Kasumi-1 (cell line): ENCODE results near the gene DYRK1A.
"Not testable (repeated sequence)": the region's sequence is repeated elsewhere in the genome, so short reads cannot be mapped to it uniquely, and the experiment has no call there.

Source experiments
- DNase-seq, 2 experiments: peaks; one replicate each; lab custom pipeline; 2025; lab: John Stamatoyannopoulos, UW

Gene DYRK1A

GRCh38 chr21:37484535-37485474 lies 118.2 kb downstream of the DYRK1A start:
- no peak for DNase-seq

- no peak for DNase-seq
Measured at GRCh38 chr21:37489553-37489952, 123.0 kb downstream of the DYRK1A start.

DNA sequence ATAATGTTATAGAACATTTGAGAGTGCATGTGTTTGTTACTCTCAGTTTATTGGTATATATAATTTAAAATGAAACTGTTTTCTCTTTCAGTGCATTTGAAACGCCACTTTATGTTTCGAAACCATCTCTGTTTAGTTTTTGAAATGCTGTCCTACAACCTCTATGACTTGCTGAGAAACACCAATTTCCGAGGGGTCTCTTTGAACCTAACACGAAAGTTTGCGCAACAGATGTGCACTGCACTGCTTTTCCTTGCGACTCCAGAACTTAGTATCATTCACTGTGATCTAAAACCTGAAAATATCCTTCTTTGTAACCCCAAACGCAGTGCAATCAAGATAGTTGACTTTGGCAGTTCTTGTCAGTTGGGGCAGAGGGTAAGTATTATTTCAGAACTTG lies 123.5 kb downstream of the DYRK1A start:
- no peak for DNase-seq

- DNase-seq = no peak
Measured at GRCh38 chr21:37496972-37497371, 130.4 kb downstream of the DYRK1A start.

- no peak for DNase-seq
Measured at GRCh38 chr21:37498664-37499063, 132.1 kb downstream of the DYRK1A start.

- no peak for DNase-seq
Measured at GRCh38 chr21:37502947-37503346, 136.4 kb downstream of the DYRK1A start.

GRCh38 chr21:37503848-37504467 lies 137.4 kb downstream of the DYRK1A start:
- DNase-seq = no peak

DNA sequence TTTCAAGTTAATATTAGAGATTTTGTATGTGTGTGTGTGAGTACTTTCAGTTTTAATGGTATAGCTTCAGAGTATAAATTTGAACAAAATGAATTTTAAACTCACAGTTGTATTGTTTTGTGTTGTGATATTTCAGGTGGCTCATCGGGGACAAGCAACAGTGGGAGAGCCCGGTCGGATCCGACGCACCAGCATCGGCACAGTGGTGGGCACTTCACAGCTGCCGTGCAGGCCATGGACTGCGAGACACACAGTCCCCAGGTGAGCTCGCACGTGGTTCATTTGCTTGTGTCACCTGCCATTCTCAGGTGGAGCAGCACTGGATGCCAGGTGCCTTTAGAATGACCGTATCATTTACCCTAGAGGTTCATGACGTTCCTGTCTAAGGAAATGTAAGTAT lies 139.4 kb downstream of the DYRK1A start:
- no peak for DNase-seq

DNA sequence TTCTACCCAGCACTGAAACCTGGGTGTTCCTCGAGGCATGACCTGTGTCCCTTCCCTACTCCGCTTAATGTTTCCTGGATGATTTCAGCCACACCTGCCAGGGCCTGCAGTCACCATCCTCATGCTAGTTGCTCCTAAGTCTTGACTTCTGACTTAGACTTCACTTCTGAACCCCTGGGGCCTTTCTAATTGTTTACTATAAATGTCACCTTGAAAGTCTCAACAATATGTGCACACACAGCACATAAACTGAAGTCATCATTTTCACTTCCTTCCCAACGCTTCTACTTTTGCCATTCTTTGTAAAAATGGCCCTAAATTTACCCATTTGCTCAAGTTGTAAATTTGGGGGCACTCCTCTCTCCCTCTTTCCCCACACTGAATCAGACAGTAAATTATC lies 141.1 kb downstream of the DYRK1A start:
- DNase-seq = no peak

DNA sequence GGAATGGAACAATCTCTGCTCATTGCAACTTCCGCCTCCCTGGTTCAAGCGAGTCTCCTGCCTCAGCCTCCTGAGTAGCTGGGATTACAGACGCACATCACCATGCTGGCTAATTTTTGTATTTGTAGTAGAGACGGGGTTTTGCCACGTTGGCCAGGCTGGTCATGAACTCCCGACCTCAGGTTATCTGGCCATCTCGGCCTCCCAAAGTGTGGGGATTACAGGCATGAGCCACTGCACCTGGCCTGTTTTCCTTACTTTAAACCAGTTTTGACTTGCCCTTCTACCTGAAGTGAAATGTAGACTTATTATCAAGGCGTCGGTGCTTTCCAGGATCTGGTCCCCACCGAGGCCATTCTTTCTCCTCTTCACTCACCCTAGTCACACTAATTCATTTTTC lies 141.8 kb downstream of the DYRK1A start:
- DNase-seq = no peak

DNA sequence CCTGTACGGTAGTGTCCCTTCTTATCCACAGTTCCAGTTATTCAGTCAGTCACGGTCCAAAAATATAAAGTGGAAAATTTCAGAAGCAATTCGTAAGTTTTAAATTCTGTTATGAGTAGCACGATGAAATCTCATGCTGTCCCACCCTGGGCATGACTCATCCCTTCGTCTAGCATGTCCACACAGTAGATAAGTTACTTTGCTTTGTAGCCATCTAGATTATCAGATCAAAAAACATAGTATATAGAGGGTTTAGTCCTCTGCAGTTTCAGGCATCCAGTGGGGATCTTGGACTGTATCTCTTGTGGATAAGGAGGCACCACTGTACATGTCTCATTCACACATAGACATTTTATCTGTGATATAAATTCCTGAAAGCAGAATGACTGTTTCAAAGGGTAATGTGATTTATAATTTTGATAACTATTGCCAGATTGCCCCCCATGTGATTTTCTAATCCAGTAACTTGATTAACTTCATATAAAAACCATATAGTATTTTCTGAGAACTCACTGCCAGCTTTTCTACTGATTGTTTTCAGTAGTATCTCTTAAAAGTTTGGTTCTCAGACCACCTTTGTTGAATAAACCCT lies 143.3 kb downstream of the DYRK1A start:
- no peak for DNase-seq

DNA sequence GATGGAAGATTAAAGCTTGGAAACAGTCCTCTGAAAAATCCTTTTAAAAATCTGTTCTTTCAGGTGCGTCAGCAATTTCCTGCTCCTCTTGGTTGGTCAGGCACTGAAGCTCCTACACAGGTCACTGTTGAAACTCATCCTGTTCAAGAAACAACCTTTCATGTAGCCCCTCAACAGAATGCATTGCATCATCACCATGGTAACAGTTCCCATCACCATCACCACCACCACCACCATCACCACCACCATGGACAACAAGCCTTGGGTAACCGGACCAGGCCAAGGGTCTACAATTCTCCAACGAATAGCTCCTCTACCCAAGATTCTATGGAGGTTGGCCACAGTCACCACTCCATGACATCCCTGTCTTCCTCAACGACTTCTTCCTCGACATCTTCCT lies 145.3 kb downstream of the DYRK1A start:
- no peak for DNase-seq

- no peak for DNase-seq
Measured at GRCh38 chr21:37513383-37513782, 146.8 kb downstream of the DYRK1A start.

DNA sequence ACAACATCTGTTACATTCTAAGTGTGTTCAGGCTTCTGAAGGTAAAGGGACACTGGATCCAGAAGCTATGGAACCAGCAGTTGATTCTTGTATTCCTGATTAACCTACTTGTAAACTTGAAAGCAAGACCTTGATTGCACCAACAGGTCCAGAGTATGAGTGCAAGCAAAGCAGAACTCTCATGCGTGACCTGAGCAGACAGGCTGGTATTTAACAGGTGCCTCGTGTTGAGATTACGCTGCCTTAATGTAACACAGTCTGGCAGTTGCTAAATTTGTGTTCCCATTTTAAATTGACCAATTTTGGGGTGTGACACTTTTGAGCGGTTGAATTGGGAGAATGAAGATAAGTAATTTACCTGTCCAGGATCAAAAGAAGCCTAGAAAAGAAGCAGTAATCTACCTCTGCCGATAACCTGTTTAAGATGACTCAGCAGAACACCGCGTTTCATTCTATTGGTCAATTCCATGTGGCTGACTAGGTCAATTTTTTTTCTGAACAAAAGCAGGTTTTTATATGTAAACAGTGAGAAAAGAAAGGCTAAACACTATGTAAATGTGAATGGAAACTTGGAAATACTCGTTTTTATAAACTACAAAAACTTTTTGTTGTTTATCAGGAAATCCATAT lies 147.6 kb downstream of the DYRK1A start:
- no peak for DNase-seq

- no peak for DNase-seq
Measured at GRCh38 chr21:37516998-37517397, 150.4 kb downstream of the DYRK1A start.

- DNase-seq = no peak
Measured at GRCh38 chr21:37520801-37521200, 154.2 kb downstream of the DYRK1A start.

DNA sequence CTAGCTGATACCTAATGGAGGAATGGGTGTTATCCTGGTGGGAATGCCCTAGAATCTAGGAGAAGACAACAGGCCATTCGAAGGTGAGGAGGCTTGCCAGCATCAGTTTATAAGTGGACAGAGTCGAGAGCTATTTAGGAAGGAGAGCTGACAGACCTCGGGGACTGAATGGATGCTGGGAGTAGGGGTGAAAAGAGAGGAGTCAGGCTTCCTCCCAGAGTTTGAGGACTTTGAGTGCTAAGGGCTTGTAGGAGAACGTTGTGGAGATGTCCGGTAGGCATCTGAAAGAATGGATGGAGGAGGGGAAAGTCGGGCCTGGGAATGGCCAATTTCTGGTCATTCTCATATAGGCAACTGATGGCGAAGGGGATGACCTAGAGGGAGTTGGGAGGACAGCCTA lies 155.1 kb downstream of the DYRK1A start:
- DNase-seq = no peak

DNA sequence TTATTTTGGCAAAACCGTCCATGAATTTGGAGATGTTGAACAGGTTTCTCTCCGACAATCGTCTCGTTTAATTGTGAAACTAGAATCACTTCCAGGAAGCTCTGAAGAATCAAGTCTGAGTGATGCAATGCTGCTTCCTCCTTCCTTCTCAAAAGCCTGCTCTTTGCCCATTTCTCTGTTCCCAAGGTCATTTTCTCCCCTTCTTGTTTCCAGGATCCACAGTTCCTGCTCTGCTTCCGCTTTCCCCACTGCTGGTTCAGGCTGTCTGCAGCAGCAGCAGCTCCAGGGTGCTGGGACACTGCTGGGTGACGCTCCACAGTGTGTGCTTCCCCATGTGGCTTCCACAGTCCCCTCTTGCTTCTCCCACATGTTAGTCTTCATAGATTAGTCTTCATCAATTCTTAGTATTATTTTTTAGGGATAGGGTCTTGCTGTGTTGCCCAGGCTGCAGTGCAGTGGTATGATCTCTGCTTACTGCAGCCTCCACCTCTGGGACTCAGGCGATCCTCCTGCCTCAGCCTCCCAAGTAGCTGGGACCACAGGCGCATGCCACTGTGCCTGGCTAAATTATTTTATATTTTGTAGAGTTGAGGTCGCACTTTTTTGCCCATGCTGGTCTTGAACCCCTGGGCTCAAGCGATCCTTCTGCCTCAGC lies 156.2 kb downstream of the DYRK1A start:
- DNase-seq = no peak

DNA sequence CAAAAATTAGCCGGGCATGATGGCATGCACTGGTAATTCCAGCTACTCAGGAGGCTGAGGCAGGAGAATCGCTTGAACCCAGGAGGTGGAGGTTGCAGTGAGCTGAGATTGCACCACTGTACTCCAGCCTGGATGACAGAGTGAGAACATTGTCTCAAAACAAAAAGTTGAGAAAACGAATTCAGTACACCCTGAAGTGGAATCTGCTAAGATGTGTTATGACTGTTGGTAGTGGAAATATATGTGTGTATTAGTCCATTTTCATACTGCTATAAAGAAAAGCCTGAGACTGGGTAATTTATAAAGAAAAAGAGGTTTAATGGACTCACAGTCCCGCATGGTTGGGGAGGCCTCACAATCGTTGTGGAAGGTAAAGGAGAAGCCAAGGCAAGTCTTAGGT lies 158.4 kb downstream of the DYRK1A start:
- DNase-seq = not testable (repeated sequence)

- no peak for DNase-seq
Measured at GRCh38 chr21:37525810-37526209, 159.2 kb downstream of the DYRK1A start.

GRCh38 chr21:37527103-37527502 lies 160.5 kb downstream of the DYRK1A start:
- DNase-seq = no peak

- DNase-seq = no peak
Measured at GRCh38 chr21:37527716-37528115, 161.1 kb downstream of the DYRK1A start.
